ENCODE results near the gene TBX15.

TBX15 gene

DNA sequence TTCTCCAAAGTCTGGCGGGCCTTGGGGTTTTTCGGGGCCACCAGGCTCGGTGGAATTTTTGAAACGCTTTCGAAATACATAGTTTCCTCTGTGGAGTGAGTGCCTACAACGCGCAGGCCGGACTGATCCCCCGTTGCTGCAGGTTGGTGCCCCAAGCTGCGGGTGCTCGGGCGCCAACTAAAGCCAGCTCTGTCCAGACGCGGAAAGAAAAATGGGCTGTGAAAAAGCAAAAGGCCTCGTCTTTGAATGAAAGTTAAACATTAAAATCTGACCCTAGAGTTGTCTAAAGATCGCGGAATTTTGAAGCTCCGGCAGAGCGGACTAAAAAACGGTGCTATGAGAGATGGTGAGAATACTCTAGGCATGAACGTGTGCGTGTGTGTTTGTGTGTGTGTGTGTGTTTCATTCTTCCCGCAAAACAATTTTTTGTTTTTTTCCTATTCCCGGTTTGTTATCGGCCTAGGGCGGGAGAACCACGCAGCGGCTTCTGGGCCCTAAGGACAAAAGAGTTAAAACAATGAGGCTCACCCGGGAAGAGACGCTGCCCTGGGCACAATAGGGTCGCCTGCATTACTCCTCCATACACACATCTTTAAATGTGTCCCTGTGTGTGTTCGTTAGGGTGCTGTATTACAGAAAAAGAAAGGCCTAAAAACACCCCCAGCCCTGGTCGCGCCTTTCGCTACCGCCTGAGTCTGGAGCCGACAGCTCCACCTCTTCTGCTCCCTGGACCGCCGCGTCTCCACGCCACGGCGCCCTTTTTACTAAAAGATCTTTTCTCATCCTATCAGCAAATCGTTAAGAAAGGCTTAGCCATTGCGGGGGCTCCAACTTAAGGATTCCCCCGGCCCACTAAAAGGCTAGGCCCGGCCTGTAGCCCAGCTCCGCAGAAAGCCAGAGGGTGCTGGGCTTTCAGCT lies 3.2 kb downstream of the TBX15 start:
- DNase-seq, result no peak

DNA sequence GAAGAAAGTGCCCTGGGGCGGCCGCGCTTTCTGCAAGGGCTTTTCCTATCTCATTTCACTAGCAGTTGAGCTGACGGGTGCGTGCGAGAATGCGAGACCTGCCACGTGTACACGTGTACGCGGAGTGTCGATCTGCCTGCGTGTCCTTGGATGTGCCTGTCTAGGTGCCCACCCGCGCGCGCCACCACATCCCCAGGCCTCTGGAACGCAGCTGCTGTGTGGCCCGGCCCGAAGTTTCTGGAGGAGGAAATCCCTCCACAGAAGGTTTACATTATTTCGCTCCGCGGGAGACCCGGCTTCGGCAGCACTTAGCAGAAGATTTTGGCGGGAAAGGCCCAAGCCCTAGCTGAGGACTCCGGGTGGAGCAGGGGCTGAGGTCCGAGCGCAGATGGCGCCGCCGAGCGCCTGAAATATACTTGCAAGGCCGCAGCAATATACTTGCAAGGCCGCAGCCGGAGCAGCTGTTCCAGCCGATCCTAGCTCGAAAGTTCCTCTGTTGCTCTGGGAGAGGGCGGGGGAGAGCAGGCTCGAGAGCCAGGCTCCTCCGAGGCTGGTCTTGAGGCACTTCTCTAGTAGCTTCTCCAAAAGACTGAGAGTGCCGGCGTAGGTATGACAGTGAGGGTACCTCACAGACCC lies 3.9 kb downstream of the TBX15 start:
- DNase-seq, result peak; percentile 17 to 60

DNA sequence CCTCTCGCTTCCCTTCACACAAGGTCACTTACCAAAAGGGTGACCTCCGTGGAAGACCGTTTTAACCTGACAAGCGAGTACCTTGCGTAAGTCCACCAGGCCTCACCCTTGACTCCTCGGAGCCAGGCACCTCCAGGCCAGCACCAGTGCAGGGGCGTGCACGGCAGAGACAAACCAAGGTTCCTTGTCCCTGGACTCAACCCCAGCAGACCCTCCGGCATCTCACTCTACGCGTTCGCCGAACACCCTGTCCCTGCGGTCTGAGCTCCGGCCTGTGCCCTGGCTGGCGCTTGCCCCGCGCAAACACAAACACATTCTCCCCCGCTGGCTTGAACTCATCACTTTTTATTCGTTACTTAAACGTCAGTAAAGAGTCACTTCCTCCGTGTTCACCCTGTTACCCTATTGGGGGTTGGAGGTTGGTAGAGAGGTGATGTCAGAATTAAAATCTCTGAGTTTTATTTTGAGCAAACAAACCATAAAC lies 4.5 kb downstream of the TBX15 start:
- DNase-seq, result no peak

DNA sequence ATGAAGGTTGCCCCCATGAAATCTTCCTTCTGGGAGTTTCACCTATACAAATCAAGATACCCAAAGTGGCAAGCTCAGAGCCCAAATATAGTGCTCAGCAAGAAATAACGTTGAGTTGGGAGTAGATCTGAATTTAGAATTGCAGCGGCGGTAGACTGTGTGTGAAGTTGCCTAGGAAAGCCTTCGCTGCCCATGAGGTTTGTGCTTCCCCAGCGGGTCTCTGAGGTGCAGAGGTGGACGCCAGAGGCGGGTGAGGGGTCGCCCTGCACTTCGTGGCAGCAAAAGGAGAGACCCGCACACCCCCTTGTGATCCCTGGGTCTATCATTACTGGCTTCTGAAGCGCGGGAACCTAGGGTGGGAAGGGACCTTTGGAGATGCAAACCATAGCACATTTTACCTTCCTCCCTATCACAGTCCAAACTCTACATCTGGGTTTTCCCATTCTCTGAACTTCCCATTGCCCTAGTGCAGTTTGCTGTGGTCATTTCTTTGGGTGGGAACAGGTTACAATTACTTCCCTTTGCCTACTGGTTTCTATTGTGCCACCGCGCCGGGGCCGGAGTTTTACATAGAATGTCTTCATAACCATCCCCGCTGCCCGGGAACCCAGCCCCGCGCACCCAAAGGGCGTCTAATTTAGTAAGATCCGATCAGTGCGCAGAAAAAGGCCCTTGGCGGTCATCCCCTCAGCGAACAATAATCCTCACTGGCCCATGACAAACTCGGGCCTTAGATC lies 5.2 kb downstream of the TBX15 start:
- no peak for DNase-seq

DNA sequence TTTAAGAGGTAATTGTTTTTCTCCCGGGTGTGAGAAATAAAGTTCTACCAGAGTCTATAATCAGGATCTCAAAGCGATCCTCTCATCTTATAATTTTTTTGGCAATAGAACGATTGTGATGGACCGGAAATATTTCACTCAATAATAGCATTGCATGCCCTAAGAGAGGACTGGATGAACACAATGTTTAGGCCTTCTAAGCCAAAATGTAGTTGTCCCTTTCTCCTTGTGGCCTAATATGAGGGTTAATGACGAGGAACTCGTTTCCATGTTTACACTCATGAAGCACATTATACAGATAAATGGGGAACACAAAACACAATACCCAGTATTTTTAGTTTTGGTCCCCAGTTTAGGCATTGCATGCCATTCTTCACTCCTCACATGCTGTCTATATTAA lies 5.9 kb downstream of the TBX15 start:
- no peak for DNase-seq

DNA sequence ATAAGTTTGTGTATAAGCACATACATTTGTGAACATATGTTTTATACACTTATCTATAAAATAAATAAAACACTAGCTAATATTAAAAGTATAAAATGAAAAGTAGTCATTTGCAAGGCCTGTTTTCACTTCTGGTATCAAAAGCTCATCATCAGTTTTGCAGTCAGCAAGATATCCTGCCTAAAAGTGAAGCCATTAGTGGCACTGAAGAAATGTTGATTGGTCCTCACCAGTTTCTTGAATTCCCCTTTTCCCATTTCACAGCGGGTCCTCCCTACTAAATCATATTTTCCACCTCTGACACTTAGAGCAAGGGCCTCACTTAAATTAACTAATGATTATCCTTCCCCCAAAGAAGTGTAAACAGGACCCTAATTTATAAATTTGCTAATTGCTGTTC lies 6.7 kb downstream of the TBX15 start:
- no peak for DNase-seq

DNA sequence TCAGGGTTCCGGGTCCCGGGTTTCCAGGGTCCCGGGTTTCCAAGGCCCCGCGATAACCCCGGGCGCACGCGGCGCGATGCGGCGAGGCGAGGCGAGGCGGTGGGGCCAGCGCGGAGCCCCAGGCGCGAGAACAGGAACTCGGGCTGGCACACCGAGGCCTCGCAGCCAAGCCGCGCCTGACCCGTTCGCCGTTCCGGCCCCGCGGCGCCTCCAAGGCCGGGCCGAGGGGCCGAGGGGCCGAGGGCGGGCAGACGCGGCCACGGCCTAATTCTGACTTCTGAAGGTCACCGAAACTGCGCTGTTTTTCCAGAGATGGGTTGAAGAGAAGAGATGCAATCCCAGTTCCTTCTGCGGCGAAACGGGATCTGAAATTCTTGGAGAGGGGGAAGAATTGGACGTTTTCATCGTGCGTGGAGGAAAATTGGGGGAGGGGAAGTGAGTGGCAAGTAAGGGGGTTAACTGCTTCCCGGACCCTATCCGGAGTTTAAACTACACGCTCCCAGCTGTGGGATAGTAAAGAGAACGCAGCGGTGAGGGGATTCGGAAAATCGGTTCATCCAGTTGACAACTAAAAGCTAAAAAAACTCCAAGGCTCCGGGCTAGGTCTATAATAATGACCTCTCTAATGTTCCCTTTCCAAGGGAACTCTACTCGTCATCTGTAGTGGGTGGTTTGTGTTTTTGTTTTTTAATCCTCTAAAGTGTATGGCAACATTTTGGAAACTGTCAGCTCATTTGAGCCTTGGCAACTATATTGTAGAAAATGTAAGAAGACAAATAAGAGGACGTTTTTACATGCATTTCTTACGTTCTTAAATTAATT lies 8.2 kb downstream of the TBX15 start:
- no peak for DNase-seq

DNA sequence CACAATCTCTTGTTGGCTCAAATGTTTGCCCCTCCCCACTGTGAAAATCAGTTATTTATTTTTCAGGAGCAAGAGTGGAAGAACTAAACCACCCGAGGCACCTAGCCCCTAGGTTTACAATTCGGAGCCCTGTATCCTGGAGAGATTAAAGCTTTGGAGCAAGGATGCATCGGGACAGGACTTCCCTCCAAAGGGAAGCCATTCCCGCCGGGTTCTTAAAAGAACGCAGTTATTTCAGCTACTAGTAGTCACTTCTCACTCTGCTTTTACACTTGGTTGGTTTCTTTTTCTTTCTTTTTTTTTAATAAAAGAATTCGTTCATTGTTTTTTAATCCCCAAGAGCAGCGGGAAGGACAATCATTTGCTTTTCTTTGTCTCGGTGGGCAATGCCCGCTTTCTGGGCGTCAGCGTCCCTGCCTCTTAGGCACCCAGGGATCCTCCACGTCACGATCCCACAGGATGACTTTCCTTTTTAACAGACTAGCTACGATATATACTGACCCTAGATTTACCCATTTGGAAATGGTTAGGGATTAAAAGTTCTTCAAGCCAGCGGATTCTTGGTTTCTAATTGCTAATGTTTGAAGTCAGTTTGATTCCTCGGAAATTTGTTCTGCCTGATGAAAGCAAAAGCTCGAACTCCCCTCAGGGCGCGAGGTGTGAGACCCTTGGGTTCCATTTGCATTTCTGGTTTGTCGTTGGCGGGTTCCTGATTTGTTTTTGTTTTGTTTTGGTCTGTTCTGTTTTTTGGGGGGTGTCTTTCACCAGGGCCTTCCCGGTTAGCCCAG lies 9.0 kb downstream of the TBX15 start:
- no peak for DNase-seq

DNA sequence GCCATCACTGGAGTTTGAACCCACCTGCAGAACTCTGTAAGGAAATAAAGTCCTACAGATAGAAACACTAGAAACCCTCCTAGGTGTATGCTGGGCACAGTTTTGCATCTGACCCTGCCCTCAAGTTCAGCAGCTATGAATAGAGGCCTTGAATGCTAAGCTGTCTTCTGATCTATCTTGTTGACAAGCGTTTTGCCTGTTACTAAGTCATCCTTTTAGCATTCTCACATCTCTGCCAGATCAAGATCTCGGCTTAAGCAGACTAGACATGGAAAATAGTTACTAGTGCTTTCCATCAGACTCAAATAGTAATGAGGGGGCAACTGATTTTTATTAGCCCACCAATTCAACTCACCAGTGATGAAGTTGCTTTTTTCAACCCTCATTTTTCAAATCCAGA lies 10.5 kb downstream of the TBX15 start:
- DNase-seq, result no peak

DNA sequence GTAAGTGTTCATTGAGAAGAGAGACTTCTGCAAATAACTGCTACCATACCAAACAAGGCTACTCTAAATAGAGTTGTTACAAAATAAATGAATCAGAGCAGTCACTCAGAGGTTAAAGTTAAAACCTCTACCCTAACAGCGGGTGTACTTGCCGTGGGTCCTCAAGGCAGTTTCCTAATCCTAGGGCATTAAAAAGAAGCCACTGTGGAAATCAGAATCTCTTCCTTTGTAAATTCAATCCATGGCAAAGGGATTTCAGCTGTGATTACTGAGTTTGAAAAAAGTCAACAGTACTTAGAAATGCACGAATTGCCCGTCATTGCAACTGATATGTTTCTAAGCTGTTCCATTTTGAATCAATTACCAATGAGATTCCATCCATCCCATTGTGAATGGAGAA lies 13.5 kb downstream of the TBX15 start:
- DNase-seq, result no peak

DNA sequence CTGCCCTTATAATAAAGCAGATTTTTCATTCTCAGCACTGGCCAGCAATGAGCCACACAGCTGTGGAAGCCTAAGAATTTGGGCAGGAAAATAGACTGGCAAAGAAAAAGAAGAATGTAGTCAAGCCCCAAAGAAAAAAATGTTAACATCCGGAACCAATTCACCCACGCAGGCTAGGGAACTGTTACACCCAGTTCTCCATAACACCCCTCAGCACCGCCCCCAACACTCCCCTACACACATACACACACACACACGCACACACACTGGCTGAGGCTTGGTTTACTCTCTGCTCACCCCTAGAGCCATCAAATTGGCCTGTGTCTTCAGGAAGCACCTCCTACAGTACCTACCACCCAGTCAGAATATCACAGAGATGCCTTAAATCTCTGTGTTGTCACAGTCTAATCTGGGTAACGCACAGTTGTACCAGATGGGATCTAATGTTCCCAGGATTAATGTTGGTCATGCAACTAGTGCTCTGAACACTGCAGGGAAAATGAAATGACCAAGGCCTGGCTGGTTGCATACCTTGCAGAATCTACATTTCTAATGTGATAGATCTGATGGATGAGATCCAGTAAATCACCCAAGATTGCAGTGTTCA lies 14.5 kb downstream of the TBX15 start:
- DNase-seq, result no peak

DNA sequence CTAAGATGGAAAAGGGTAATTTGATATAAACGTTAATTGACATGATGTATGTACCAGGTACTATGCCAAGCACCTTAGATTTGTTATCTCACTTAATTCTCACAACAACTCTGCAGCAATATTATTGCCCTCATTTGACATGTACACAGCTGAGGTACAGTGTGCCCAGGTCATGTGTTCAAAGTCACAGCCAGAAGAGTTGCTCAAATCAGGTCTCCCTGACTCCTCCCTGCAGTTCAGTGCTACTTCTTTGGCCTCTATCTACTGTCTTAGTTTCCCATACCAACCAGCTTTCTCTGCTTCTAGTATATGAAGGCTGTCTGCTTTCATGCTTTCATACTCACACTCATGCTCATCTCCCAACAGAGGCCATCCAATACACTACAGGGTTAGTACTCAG lies 15.1 kb downstream of the TBX15 start:
- no peak for DNase-seq

DNA sequence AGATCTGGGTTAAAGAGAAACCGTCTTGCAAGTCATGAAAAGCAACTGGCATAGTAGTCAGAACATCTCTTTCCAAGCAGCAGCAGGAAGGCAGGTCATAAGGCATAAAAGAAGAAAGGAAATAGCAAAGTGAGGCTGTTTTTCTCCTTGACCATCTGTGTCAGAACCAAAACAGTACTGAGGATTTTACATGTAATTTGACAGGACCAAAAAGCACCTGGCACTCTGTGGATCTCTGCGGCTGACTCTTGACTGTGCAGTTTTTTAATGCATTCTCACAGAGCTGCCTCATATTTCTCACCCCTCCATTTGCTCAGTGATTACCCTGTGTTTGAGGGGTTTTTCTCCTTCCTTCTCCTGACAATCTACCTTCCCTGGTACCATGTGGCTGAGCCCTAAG lies 17.7 kb downstream of the TBX15 start:
- no peak for DNase-seq

DNA sequence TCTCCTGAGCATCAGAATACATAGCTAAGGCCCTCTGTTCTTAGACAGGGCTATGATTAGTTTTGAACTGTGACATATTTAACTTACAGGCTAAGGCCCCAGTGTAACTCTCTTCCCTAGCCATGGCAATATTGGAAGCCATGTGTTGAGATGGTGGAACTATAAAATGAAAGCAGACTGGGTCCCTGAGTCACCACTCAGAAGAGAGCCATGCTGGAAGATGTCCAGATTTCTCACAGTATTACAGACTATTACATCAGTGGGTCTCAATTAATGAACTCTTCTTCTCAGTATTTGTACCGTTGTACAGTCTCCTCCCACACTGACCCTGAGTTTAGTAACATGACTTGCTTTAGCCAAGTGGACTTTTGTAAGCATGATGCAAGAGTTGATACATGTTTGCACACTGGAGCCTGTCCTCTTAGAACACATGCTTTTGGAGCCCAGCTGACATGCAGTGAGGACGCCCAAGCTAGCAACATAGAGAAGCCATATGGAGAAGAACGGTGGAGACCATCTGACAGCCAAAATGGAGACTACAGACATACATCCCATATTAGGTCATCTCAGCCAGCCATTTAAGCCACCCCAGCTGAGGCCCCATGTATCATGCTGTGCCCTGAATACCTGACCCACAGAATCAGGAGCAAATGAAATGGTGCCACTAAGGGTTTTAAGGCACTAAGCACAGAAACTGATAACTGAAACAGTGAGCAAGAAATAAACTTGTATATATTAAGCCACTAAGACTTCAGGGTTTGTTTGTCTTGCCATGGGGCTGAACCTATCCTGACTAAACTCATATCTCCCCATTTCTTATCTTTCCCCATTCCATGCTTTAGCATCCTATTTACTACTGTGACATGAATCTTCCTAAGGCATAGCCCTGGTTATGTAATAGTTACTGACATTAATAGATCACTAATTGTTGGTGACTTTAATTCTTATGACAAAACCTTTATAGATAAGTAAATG lies 24.4 kb downstream of the TBX15 start:
- DNase-seq, result peak in 1 of 2 donors; percentile 12

DNA sequence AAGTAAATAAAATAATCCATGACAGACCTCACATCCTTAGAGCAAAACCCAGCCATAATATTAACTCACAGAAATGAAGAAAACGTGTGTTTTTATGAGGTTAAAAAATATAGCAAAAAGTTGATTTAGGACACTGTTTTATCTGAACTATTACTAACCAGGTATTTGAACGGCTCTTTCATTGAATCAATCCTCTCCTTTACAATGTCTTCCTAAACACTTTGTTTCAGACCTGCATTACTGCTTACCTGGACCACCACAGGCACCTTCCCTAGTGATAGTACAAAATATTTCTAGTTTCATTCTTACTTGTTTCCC lies 25.0 kb downstream of the TBX15 start:
- no peak for DNase-seq

DNA sequence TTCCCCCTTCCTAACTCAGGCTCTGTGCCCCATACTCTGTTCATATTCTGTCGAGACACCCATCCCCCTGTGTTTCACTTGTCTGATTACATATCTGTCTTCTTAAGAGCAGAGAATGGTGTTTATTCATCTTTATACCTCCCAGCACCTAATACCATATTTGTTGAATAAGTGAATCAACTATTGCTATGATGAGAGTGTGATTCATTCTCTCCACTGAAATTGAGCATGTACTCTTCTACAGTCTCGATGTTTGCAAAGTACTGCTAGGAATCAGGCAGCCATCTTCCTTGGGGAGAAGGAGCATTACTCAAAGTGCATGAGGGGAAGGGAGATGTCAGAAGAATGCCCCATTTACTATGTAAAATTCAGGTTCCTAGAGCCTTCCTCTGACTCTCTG lies 27.0 kb downstream of the TBX15 start:
- DNase-seq, result no peak

DNA sequence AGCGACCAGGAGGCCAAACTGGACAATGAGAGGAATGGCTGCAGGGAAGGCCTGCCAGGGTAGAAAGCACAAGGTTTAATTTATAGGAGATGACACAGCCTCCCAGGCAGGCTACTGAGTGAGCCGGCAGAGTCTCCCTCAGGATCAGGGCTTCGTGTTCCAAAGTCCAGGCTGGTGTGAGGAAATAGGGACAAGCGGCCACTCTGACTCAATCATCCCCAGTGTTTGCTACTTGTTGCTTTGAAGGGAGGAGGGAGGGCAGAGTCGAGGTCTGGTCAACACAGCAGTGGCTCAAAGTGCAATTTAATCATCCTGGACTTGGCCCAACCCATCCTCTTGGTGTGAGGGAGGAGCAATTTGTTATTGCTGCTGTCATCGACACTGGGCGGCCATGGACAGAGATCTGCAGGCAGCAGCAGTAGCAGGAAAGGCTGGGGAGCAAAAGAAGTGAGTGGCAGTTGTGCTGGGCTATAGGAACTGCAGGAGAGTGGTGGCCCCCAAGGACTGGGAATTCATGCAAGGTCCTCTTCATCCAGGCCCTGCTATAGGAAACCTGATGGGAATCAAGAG lies 27.5 kb downstream of the TBX15 start:
- DNase-seq, result no peak

DNA sequence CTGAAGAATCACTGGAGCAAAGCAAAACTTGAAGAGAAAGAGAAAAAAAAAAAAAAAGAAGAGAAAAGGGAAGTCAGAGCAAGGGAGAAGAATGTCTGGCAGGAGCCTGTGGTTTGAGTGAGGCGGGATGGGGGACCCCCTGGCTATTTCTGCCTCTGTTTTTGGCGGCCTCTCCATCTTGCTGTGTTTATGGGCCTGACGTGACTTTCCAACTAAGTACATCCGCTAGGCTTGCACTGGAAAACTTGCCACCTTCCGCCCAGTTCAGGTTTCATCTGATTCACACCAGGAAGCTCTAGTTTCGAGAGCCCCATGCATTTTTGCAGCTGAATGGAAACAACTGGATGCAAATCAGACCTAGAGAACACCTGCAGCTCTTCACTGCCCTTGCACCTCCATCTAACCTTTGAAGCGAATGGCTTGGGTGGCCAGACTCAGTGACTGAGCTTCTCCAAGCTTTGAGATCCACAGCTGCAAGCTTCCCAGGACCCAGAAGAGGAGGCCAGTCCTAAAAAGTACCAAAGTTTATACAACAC lies 28.0 kb downstream of the TBX15 start:
- no peak for DNase-seq

DNA sequence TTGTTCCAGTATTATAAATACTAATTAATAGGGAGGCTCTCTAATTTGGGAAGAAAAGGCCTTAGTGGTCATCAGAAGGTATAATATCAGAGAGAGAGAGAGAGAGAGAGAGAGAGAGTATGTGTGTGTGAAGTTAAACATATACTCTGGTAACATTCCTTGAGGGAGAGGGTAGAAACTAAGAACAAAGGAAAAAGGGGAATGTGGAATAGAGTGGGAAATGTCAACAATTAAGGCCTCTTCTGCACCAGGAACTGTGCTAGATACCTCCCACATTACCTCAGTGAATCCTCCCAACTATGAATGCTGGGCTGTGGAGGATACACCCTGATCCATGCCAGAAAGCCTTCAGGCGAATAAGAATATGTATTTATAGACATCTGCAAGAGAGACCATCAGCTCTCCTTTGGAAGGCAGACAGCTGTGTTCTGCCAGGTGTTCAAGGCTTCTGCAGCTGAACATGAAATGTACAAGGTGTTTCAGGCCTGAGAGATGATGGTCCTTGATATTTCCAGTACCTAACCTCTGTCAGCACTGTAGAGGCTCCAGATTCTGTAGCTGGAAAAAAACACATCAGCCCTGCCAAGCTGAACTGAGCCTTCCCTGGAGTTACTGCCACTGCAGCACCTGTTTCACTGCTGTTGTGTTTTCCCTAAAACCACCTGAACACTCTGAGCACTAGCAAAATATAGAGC lies 29.1 kb downstream of the TBX15 start:
- no peak for DNase-seq
